LNCaP clone FGC (cell line): ENCODE data around the gene ITGA11.
"Not testable (repeated sequence)": the region's sequence is repeated elsewhere in the genome, so short reads cannot be mapped to it uniquely, and the experiment has no call there.

Experiments
- DNase-seq: peaks from one replicate; pipeline ENCODE4 v3.0.0-alpha.2; 2011; ENCODE audit warnings: low read depth
- H3K4me3 ChIP-seq: 2 replicates; pipeline ENCODE4 v1.5.1; 2011; ENCODE audit warnings: mild to moderate bottlenecking, low read depth, low read length, control low read depth
- CTCF ChIP-seq: IDR thresholded peaks from 2 replicates; pipeline ENCODE4 v1.5.1; 2012; ENCODE audit warnings: mild to moderate bottlenecking; ENCODE audit not compliant: control insufficient read depth, insufficient read depth; ENCODE audit errors: extremely low read depth

The ITGA11 gene

GRCh38 chr15:68402432-68403160 is 29.4 kb downstream of the ITGA11 start:
- DNase-seq: no peak
- TF ChIP-seq CTCF: no peak
- H3K4me3 ChIP-seq: no peak overlapping the region

- DNase-seq: no peak
- no peak for TF ChIP-seq CTCF
- no peak overlapping the region for H3K4me3 ChIP-seq
These were observed 30.2 kb downstream of the ITGA11 start for GRCh38 chr15:68401496-68402431.

GRCh38 chr15:68400066-68400456 is 31.9 kb downstream of the ITGA11 start:
- DNase-seq: no peak
- no peak overlapping the region for H3K4me3 ChIP-seq
- no peak for TF ChIP-seq CTCF

GRCh38 chr15:68399096-68400065 is 32.6 kb downstream of the ITGA11 start:
- DNase-seq: no peak
- TF ChIP-seq CTCF: no peak
- H3K4me3 ChIP-seq: no peak overlapping the region

- H3K4me3 ChIP-seq, DNase-seq: not testable (repeated sequence)
These were observed 34.0 kb downstream of the ITGA11 start for GRCh38 chr15:68397999-68398398.

GRCh38 chr15:68396068-68396467 is 35.9 kb downstream of the ITGA11 start:
- no peak for TF ChIP-seq CTCF
- no peak overlapping the region for H3K4me3 ChIP-seq
- DNase-seq: no peak
